ENCODE results near the gene MIF4GD. TPM values are rescaled to one million over a fixed set of nuclear protein-coding genes. Genes with fewer than 3 reads are reported as not detected.

The MIF4GD gene
- total RNA-seq, 1 donor from 2014 or later: 5.0 TPM

- Mint-ChIP-seq H3K4me1 (ENCODE audit: low read depth, unreplicated experiment) (no peaks in the 10 kb centered on the region), H3K36me3 (ENCODE audit: low read depth, unreplicated experiment) (peaks cover 15% of the 10 kb centered on the region), H3K4me3 (ENCODE audit: unreplicated experiment) (no peak overlapping the region), H3K9me3 (ENCODE audit: unreplicated experiment) (no peaks in the 10 kb centered on the region), H3K27me3 (ENCODE audit: low read depth, unreplicated experiment) (no peaks in the 10 kb centered on the region), H3K27ac (ENCODE audit: unreplicated experiment) (no peak overlapping the region)
- Histone ChIP-seq H3K9me3 (ENCODE audit: insufficient read depth, low read depth, low read length) (no peaks in the 10 kb centered on the region), H2AFZ (ENCODE audit: low read depth, low read length) (no peak overlapping the region), H3K9ac (ENCODE audit: low read length) (no peak overlapping the region), H3K27ac (ENCODE audit: low read depth, low read length) (no peak overlapping the region), H3K4me3 (ENCODE audit: insufficient read depth, low read depth, low read length) (no peak overlapping the region), H3K4me2 (ENCODE audit: low read length) (no peak overlapping the region), H3K36me3 (ENCODE audit: insufficient read depth, low read length) (peaks cover 44% of the 10 kb centered on the region), H3K79me2 (ENCODE audit: insufficient read depth, low read length) (peaks cover 11% of the 10 kb centered on the region), H3K27me3 (ENCODE audit: insufficient read depth, low read length) (no peaks in the 10 kb centered on the region), H4K20me1 (ENCODE audit: insufficient read depth, low read length) (peaks cover 14% of the 10 kb centered on the region), H3K4me1 (ENCODE audit: insufficient read depth, low read length) (no peaks in the 10 kb centered on the region)
- FAIRE-seq (no peak), DNase-seq (ENCODE audit: low read depth) (no peak)
- TF ChIP-seq, protein P1, sequence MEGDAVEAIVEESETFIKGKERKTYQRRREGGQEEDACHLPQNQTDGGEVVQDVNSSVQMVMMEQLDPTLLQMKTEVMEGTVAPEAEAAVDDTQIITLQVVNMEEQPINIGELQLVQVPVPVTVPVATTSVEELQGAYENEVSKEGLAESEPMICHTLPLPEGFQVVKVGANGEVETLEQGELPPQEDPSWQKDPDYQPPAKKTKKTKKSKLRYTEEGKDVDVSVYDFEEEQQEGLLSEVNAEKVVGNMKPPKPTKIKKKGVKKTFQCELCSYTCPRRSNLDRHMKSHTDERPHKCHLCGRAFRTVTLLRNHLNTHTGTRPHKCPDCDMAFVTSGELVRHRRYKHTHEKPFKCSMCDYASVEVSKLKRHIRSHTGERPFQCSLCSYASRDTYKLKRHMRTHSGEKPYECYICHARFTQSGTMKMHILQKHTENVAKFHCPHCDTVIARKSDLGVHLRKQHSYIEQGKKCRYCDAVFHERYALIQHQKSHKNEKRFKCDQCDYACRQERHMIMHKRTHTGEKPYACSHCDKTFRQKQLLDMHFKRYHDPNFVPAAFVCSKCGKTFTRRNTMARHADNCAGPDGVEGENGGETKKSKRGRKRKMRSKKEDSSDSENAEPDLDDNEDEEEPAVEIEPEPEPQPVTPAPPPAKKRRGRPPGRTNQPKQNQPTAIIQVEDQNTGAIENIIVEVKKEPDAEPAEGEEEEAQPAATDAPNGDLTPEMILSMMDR (IDR thresholded peaks at IDR 0.05; ENCODE audit: insufficient read depth, low read depth, low read length): no peak
- TF ChIP-seq EZH2 (IDR thresholded peaks at IDR 0.05; ENCODE audit: insufficient read depth, low read length): no peak
Observed at GRCh38 chr17:75225016-75225415, 46.0 kb downstream of the MIF4GD start.

DNA sequence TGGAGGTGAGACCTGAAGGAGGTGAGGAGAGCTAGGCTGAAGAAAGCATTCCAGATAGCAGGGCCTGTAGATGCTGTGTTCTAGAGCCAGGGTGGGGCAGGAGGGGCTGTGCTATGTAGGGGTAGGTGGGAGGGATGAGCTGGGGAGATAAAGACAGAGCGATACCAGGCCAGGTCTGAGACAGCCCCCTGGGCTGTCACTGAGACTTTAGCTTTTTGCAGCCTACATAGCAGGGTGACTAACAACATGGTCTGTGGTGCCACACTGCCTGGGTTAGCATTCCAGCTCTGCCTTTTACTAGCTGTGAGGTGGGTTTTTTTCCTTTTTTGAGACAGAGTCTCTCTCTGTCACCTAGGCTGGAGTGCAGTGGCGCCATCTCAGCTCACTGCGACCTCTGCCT, 51.2 kb downstream of the MIF4GD start:
- H4K20me1 ChIP-seq (ENCODE audit: insufficient read depth, low read length): peaks cover 16% of the 10 kb centered on the region
- no peak overlapping the region for H2AFZ ChIP-seq (ENCODE audit: low read depth, low read length)

GRCh38 chr17:75218131-75218530, 52.9 kb downstream of the MIF4GD start:
- no peak overlapping the region for H3K27ac Mint-ChIP-seq (ENCODE audit: unreplicated experiment)
- H3K27ac ChIP-seq (ENCODE audit: low read depth, low read length): no peak overlapping the region
- no peak overlapping the region for H3K4me3 ChIP-seq (ENCODE audit: insufficient read depth, low read depth, low read length)
- no peak overlapping the region for H3K9ac ChIP-seq (ENCODE audit: low read length)
- peaks cover 8% of the 10 kb centered on the region for H3K79me2 ChIP-seq (ENCODE audit: insufficient read depth, low read length)
- no peak overlapping the region for H3K4me2 ChIP-seq (ENCODE audit: low read length)
- peaks cover 22% of the 10 kb centered on the region for H3K36me3 Mint-ChIP-seq (ENCODE audit: low read depth, unreplicated experiment)
- no peak for DNase-seq (ENCODE audit: low read depth)
- no peaks in the 10 kb centered on the region for H3K4me1 ChIP-seq (ENCODE audit: insufficient read depth, low read length)
- no peak overlapping the region for H3K4me3 Mint-ChIP-seq (ENCODE audit: unreplicated experiment)
- no peaks in the 10 kb centered on the region for H3K27me3 Mint-ChIP-seq (ENCODE audit: low read depth, unreplicated experiment)
- no peaks in the 10 kb centered on the region for H3K9me3 ChIP-seq (ENCODE audit: insufficient read depth, low read depth, low read length)
- H2AFZ ChIP-seq (ENCODE audit: low read depth, low read length): no peak overlapping the region
- peaks cover 41% of the 10 kb centered on the region for H3K36me3 ChIP-seq (ENCODE audit: insufficient read depth, low read length)
- H3K4me1 Mint-ChIP-seq (ENCODE audit: low read depth, unreplicated experiment): no peaks in the 10 kb centered on the region
- H3K27me3 ChIP-seq (ENCODE audit: insufficient read depth, low read length): no peaks in the 10 kb centered on the region
- no peak for TF ChIP-seq EZH2 (IDR thresholded peaks at IDR 0.05; ENCODE audit: insufficient read depth, low read length)
- TF ChIP-seq, protein P1 (IDR thresholded peaks at IDR 0.05; ENCODE audit: insufficient read depth, low read depth, low read length): no peak
- H4K20me1 ChIP-seq (ENCODE audit: insufficient read depth, low read length): peaks cover 16% of the 10 kb centered on the region
- H3K9me3 Mint-ChIP-seq (ENCODE audit: unreplicated experiment): no peaks in the 10 kb centered on the region
- FAIRE-seq: no peak

More for the DNA sequence above, 51.2 kb downstream of the MIF4GD start:
- Histone ChIP-seq H3K4me1 (ENCODE audit: insufficient read depth, low read length) (no peaks in the 10 kb centered on the region), H3K79me2 (ENCODE audit: insufficient read depth, low read length) (peaks cover 8% of the 10 kb centered on the region), H3K9ac (ENCODE audit: low read length) (no peak overlapping the region), H3K36me3 (ENCODE audit: insufficient read depth, low read length) (peaks cover 37% of the 10 kb centered on the region), H3K4me3 (ENCODE audit: insufficient read depth, low read depth, low read length) (no peak overlapping the region), H3K9me3 (ENCODE audit: insufficient read depth, low read depth, low read length) (no peaks in the 10 kb centered on the region), H3K27ac (ENCODE audit: low read depth, low read length) (no peak overlapping the region), H3K4me2 (ENCODE audit: low read length) (no peak overlapping the region), H3K27me3 (ENCODE audit: insufficient read depth, low read length) (no peaks in the 10 kb centered on the region)
- TF ChIP-seq, protein P1 (IDR thresholded peaks at IDR 0.05; ENCODE audit: insufficient read depth, low read depth, low read length): no peak
- no peak for TF ChIP-seq EZH2 (IDR thresholded peaks at IDR 0.05; ENCODE audit: insufficient read depth, low read length)
- DNase-seq (ENCODE audit: low read depth): no peak
- Mint-ChIP-seq H3K36me3 (ENCODE audit: low read depth, unreplicated experiment) (peaks cover 22% of the 10 kb centered on the region), H3K4me1 (ENCODE audit: low read depth, unreplicated experiment) (no peaks in the 10 kb centered on the region), H3K4me3 (ENCODE audit: unreplicated experiment) (peak overlapping the region; percentile 57), H3K27ac (ENCODE audit: unreplicated experiment) (no peak overlapping the region), H3K27me3 (ENCODE audit: low read depth, unreplicated experiment) (no peaks in the 10 kb centered on the region), H3K9me3 (ENCODE audit: unreplicated experiment) (no peaks in the 10 kb centered on the region)
- FAIRE-seq: no peak
